ENCODE data around the gene AP1G2. TPM values are rescaled to one million over a fixed set of nuclear protein-coding genes. Genes with fewer than 3 reads are reported as not detected.
"Not testable (repeated sequence)": the region's sequence is repeated elsewhere in the genome, so short reads cannot be mapped to it uniquely, and the experiment has no call there.

The AP1G2 gene
- total RNA-seq, 1 donor from 2014 or later = 145 TPM

GRCh38 chr14:23605931-23606585, 38.5 kb upstream of the AP1G2 start:
- no peaks in the 10 kb centered on the region for H3K36me3 Mint-ChIP-seq (ENCODE audit: low read depth)
- DNase-seq (ENCODE audit: low spot score) = no peak
- peak overlapping the region; percentile 6 for H3K4me3 Mint-ChIP-seq
- intact Hi-C loops (cut with micrococcal nuclease) = loop anchor here (2.0 kb wide), 1 partner anchor 271 kb away; no protein-coding TSS in a partner anchor
- peaks cover 5% of the 10 kb centered on the region for H3K9me3 Mint-ChIP-seq
- H3K27ac Mint-ChIP-seq = peak overlapping the region; percentile 84
- H3K27me3 Mint-ChIP-seq (ENCODE audit: insufficient read depth) = no peaks in the 10 kb centered on the region
- H3K4me1 Mint-ChIP-seq (ENCODE audit: low read depth) = peaks cover 32% of the 10 kb centered on the region

- no peak overlapping the region for H3K4me3 Mint-ChIP-seq
- no peaks in the 10 kb centered on the region for H3K36me3 Mint-ChIP-seq (ENCODE audit: low read depth)
- H3K9me3 Mint-ChIP-seq = peaks cover 5% of the 10 kb centered on the region
- intact Hi-C loops (cut with micrococcal nuclease) = no loop called here
- peaks cover 20% of the 10 kb centered on the region for H3K4me1 Mint-ChIP-seq (ENCODE audit: low read depth)
- no peak for DNase-seq (ENCODE audit: low spot score)
- no peaks in the 10 kb centered on the region for H3K27me3 Mint-ChIP-seq (ENCODE audit: insufficient read depth)
- H3K27ac Mint-ChIP-seq = no peak overlapping the region
Observed at GRCh38 chr14:23604675-23605170, 37.1 kb upstream of the AP1G2 start.

- H3K27me3 Mint-ChIP-seq (ENCODE audit: insufficient read depth) = no peaks in the 10 kb centered on the region
Observed at GRCh38 chr14:23604148-23604547, 36.6 kb upstream of the AP1G2 start.

GRCh38 chr14:23603103-23603502, 35.5 kb upstream of the AP1G2 start:
- intact Hi-C loops (cut with micrococcal nuclease) = no loop called here
- H3K27ac Mint-ChIP-seq = no peak overlapping the region
- peaks cover 12% of the 10 kb centered on the region for H3K4me1 Mint-ChIP-seq (ENCODE audit: low read depth)
- H3K9me3 Mint-ChIP-seq = no peaks in the 10 kb centered on the region
- no peaks in the 10 kb centered on the region for H3K27me3 Mint-ChIP-seq (ENCODE audit: insufficient read depth)
- no peaks in the 10 kb centered on the region for H3K36me3 Mint-ChIP-seq (ENCODE audit: low read depth)
- DNase-seq (ENCODE audit: low spot score) = no peak
- no peak overlapping the region for H3K4me3 Mint-ChIP-seq

More at GRCh38 chr14:23604148-23604547, 36.6 kb upstream of the AP1G2 start:
- DNase-seq (ENCODE audit: low spot score) = no peak
- Mint-ChIP-seq H3K4me1 (ENCODE audit: low read depth) (peaks cover 18% of the 10 kb centered on the region), H3K4me3 (no peak overlapping the region), H3K27ac (no peak overlapping the region), H3K9me3 (peaks cover 4% of the 10 kb centered on the region), H3K36me3 (ENCODE audit: low read depth) (no peaks in the 10 kb centered on the region)
- intact Hi-C loops (cut with micrococcal nuclease) = no loop called here

- peaks cover 12% of the 10 kb centered on the region for H3K4me1 Mint-ChIP-seq (ENCODE audit: low read depth)
- H3K9me3 Mint-ChIP-seq = no peaks in the 10 kb centered on the region
- H3K27ac Mint-ChIP-seq = no peak overlapping the region
- intact Hi-C loops (cut with micrococcal nuclease) = no loop called here
- no peaks in the 10 kb centered on the region for H3K27me3 Mint-ChIP-seq (ENCODE audit: insufficient read depth)
- no peaks in the 10 kb centered on the region for H3K36me3 Mint-ChIP-seq (ENCODE audit: low read depth)
- DNase-seq (ENCODE audit: low spot score) = no peak
- no peak overlapping the region for H3K4me3 Mint-ChIP-seq
Observed at GRCh38 chr14:23602181-23603095, 34.8 kb upstream of the AP1G2 start.

GRCh38 chr14:23601845-23602180, 34.2 kb upstream of the AP1G2 start:
- intact Hi-C loops (cut with micrococcal nuclease) = no loop called here
- Mint-ChIP-seq H3K36me3 (ENCODE audit: low read depth) (no peaks in the 10 kb centered on the region), H3K9me3 (no peaks in the 10 kb centered on the region), H3K4me3 (no peak overlapping the region), H3K4me1 (ENCODE audit: low read depth) (peaks cover 12% of the 10 kb centered on the region), H3K27ac (no peak overlapping the region), H3K27me3 (ENCODE audit: insufficient read depth) (peaks cover 2% of the 10 kb centered on the region)
- DNase-seq (ENCODE audit: low spot score) = no peak

- Mint-ChIP-seq H3K4me1 (ENCODE audit: low read depth) (peaks cover 9% of the 10 kb centered on the region), H3K27me3 (ENCODE audit: insufficient read depth) (peaks cover 2% of the 10 kb centered on the region), H3K36me3 (ENCODE audit: low read depth) (no peaks in the 10 kb centered on the region), H3K9me3 (no peaks in the 10 kb centered on the region), H3K27ac (no peak overlapping the region), H3K4me3 (no peak overlapping the region)
- no peak for DNase-seq (ENCODE audit: low spot score)
- intact Hi-C loops (cut with micrococcal nuclease) = no loop called here
Observed at GRCh38 chr14:23601424-23601823, 33.8 kb upstream of the AP1G2 start.

- Mint-ChIP-seq H3K9me3 (no peaks in the 10 kb centered on the region), H3K36me3 (ENCODE audit: low read depth) (no peaks in the 10 kb centered on the region), H3K4me1 (ENCODE audit: low read depth) (peaks cover 4% of the 10 kb centered on the region), H3K27ac (no peak overlapping the region), H3K27me3 (ENCODE audit: insufficient read depth) (peaks cover 2% of the 10 kb centered on the region), H3K4me3 (no peak overlapping the region)
- intact Hi-C loops (cut with micrococcal nuclease) = no loop called here
- no peak for DNase-seq (ENCODE audit: low spot score)
Observed at GRCh38 chr14:23600806-23601205, 33.2 kb upstream of the AP1G2 start.

- no peaks in the 10 kb centered on the region for H3K4me1 Mint-ChIP-seq (ENCODE audit: low read depth)
- H3K27ac Mint-ChIP-seq = no peak overlapping the region
- no peak overlapping the region for H3K4me3 Mint-ChIP-seq
- H3K9me3 Mint-ChIP-seq = no peaks in the 10 kb centered on the region
- peaks cover 2% of the 10 kb centered on the region for H3K27me3 Mint-ChIP-seq (ENCODE audit: insufficient read depth)
- DNase-seq (ENCODE audit: low spot score) = no peak
- no peaks in the 10 kb centered on the region for H3K36me3 Mint-ChIP-seq (ENCODE audit: low read depth)
- intact Hi-C loops (cut with micrococcal nuclease) = no loop called here
Observed at GRCh38 chr14:23600322-23600707, 32.7 kb upstream of the AP1G2 start.

- H3K27ac Mint-ChIP-seq; H3K4me1 Mint-ChIP-seq (ENCODE audit: low read depth); H3K36me3 Mint-ChIP-seq (ENCODE audit: low read depth); H3K9me3 Mint-ChIP-seq; H3K4me3 Mint-ChIP-seq; H3K27me3 Mint-ChIP-seq (ENCODE audit: insufficient read depth); intact Hi-C loops (cut with micrococcal nuclease); DNase-seq (ENCODE audit: low spot score): not testable (repeated sequence)
Observed at GRCh38 chr14:23594191-23594590, 26.6 kb upstream of the AP1G2 start.

- Mint-ChIP-seq H3K36me3 (ENCODE audit: low read depth) (no peaks in the 10 kb centered on the region), H3K4me1 (ENCODE audit: low read depth) (no peaks in the 10 kb centered on the region), H3K27ac (no peak overlapping the region), H3K4me3 (no peak overlapping the region), H3K9me3 (no peaks in the 10 kb centered on the region), H3K27me3 (ENCODE audit: insufficient read depth) (peaks cover 9% of the 10 kb centered on the region)
- DNase-seq (ENCODE audit: low spot score) = no peak
- intact Hi-C loops (cut with micrococcal nuclease) = no loop called here
Observed at GRCh38 chr14:23590198-23590597, 22.6 kb upstream of the AP1G2 start.

- H3K27me3 Mint-ChIP-seq (ENCODE audit: insufficient read depth) = peaks cover 9% of the 10 kb centered on the region
- H3K4me1 Mint-ChIP-seq (ENCODE audit: low read depth) = no peaks in the 10 kb centered on the region
- no peaks in the 10 kb centered on the region for H3K36me3 Mint-ChIP-seq (ENCODE audit: low read depth)
- H3K4me3 Mint-ChIP-seq = no peak overlapping the region
- intact Hi-C loops (cut with micrococcal nuclease) = loop anchor here (1.0 to 2.0 kb wide), 5 partner anchors 43 to 365 kb away; no protein-coding TSS in a partner anchor
- DNase-seq (ENCODE audit: low spot score) = no peak
- no peak overlapping the region for H3K27ac Mint-ChIP-seq
- H3K9me3 Mint-ChIP-seq = no peaks in the 10 kb centered on the region
Observed at GRCh38 chr14:23589606-23590005, 22.0 kb upstream of the AP1G2 start.
